ENCODE measurements around the gene C6orf62. TPM values are rescaled to one million over a fixed set of nuclear protein-coding genes. Genes with fewer than 3 reads are reported as not detected.

Gene C6orf62
- polyA plus RNA-seq, 2 of the 4 experiments (the other 2 are of a cell fraction): 66.3 to 73.4 TPM

DNA sequence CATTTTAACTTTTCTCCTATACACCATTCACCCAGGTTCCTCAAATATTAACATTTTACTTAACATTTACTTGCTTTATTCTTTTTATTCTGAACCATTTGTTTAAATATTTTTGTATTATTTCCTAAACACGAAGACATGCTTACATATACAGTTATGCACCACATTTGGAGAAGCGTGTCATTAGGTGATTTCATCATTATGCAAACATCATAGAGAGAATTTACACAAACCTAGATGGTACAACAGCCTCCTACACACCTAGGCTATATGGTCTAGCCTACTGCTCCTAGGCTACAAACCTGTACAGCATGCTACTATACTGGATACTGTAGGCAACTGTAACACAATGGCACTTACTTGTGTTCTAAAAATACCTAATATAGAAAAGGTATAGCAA lies 58.8 kb downstream of the C6orf62 start:
- ChIA-PET CTCF (no interaction called here), POLR2A (interaction anchor here (1.3 kb wide), 1 partner anchor 8 kb away, joined by 6 read pairs; no protein-coding TSS in a partner anchor)
- FAIRE-seq: no peak
- H3K4me3 ChIP-seq: no peak overlapping the region
- DNase-seq (ENCODE audit: low read depth in 1 of 2, low spot score in 1 of 2): peak in 1 of 2 experiments; percentile 36
- peak overlapping the region; percentile 83 for H3K4me2 ChIP-seq
- peaks cover 97% of the 10 kb centered on the region for H3K4me1 ChIP-seq
- no peak for TF ChIP-seq RCOR1 (IDR thresholded peaks at IDR 0.05; ENCODE audit: low read depth, low read length)
- TF ChIP-seq, protein P1, sequence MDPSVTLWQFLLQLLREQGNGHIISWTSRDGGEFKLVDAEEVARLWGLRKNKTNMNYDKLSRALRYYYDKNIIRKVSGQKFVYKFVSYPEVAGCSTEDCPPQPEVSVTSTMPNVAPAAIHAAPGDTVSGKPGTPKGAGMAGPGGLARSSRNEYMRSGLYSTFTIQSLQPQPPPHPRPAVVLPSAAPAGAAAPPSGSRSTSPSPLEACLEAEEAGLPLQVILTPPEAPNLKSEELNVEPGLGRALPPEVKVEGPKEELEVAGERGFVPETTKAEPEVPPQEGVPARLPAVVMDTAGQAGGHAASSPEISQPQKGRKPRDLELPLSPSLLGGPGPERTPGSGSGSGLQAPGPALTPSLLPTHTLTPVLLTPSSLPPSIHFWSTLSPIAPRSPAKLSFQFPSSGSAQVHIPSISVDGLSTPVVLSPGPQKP (IDR thresholded peaks at IDR 0.05; ENCODE audit: low read depth, low read length): no peak
- TF ChIP-seq, protein P2, sequence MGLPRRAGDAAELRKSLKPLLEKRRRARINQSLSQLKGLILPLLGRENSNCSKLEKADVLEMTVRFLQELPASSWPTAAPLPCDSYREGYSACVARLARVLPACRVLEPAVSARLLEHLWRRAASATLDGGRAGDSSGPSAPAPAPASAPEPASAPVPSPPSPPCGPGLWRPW (IDR thresholded peaks at IDR 0.05): no peak
- H3K27ac ChIP-seq: peak overlapping the region; percentile 83 to 92
- 0 out of 6 replicates have a peak, but pooled peaks of 1 of the 2 experiments have one; percentile 6 for ATAC-seq
- WGBS (ENCODE audit: missing lambda C conversion rate): 17% methylated on average over 2 of the region's 2 CpGs
- H3K9me3 ChIP-seq: no peaks in the 10 kb centered on the region

DNA sequence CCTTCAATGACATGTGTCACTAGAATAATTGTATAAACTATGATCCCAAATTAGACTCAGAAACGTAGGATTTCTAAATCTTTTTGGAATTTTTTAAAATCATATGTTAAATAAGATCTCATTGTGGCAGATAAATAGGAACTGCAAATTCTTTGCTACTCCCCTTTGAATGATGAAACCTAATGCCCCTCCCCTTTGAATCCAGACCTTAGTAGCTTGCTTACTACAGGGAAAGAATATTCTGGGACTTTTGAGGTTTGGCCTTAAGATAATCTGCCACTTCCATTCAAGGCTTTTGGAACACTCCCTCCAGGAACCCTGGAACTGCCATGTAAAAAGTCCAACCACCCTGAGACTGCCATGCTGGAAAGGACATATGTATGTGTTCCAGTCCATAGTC lies 59.4 kb downstream of the C6orf62 start:
- FAIRE-seq (no peak), ATAC-seq (peak; percentile 53 to 55), DNase-seq (ENCODE audit: low read depth in 1 of 2, low spot score in 1 of 2) (peak in 1 of 2 experiments; percentile 64)
- Histone ChIP-seq H3K4me1 (peaks cover 97% of the 10 kb centered on the region), H3K4me3 (no peak overlapping the region), H3K27ac (peak overlapping the region; percentile 83 to 92), H3K9me3 (no peaks in the 10 kb centered on the region), H3K4me2 (peak overlapping the region; percentile 83)
- TF ChIP-seq MAFK (IDR thresholded peaks at IDR 0.05; ENCODE audit: partially characterized antibody): no peak
- no peak for TF ChIP-seq CBX2 (IDR thresholded peaks at IDR 0.05; ENCODE audit: borderline replicate concordance, low read depth)
- no peak for TF ChIP-seq ZSCAN20 (CRISPR knock-in tag; IDR thresholded peaks at IDR 0.05)
- no peak for TF ChIP-seq MAZ (IDR thresholded peaks at IDR 0.05; ENCODE audit: borderline replicate concordance, low read depth, low read length)
- TF ChIP-seq, protein P3, sequence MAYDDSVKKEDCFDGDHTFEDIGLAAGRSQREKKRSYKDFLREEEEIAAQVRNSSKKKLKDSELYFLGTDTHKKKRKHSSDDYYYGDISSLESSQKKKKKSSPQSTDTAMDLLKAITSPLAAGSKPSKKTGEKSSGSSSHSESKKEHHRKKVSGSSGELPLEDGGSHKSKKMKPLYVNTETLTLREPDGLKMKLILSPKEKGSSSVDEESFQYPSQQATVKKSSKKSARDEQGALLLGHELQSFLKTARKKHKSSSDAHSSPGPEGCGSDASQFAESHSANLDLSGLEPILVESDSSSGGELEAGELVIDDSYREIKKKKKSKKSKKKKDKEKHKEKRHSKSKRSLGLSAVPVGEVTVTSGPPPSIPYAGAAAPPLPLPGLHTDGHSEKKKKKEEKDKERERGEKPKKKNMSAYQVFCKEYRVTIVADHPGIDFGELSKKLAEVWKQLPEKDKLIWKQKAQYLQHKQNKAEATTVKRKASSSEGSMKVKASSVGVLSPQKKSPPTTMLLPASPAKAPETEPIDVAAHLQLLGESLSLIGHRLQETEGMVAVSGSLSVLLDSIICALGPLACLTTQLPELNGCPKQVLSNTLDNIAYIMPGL (CRISPR knock-in tag; IDR thresholded peaks at IDR 0.05; ENCODE audit: borderline replicate concordance): no peak
- TF ChIP-seq, protein P4, sequence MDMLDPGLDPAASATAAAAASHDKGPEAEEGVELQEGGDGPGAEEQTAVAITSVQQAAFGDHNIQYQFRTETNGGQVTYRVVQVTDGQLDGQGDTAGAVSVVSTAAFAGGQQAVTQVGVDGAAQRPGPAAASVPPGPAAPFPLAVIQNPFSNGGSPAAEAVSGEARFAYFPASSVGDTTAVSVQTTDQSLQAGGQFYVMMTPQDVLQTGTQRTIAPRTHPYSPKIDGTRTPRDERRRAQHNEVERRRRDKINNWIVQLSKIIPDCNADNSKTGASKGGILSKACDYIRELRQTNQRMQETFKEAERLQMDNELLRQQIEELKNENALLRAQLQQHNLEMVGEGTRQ (IDR thresholded peaks at IDR 0.05): no peak
- no peak for TF ChIP-seq RAD21 (conservative IDR thresholded peaks at IDR 0.05 in 1 of 2, IDR thresholded peaks at IDR 0.05 in 1 of 2)
- TF ChIP-seq EP300 (IDR thresholded peaks at IDR 0.05): no peak
- ChIA-PET CTCF (no interaction called here), POLR2A (interaction anchor here (1.2 to 1.4 kb wide), 3 partner anchors 9 to 62 kb away, joined by 3 to 7 read pairs (median 6); partner anchors contain the start of gene KIAA0319)
- 0% methylated on average over 1 of the region's 1 CpG for WGBS (ENCODE audit: missing lambda C conversion rate)

DNA sequence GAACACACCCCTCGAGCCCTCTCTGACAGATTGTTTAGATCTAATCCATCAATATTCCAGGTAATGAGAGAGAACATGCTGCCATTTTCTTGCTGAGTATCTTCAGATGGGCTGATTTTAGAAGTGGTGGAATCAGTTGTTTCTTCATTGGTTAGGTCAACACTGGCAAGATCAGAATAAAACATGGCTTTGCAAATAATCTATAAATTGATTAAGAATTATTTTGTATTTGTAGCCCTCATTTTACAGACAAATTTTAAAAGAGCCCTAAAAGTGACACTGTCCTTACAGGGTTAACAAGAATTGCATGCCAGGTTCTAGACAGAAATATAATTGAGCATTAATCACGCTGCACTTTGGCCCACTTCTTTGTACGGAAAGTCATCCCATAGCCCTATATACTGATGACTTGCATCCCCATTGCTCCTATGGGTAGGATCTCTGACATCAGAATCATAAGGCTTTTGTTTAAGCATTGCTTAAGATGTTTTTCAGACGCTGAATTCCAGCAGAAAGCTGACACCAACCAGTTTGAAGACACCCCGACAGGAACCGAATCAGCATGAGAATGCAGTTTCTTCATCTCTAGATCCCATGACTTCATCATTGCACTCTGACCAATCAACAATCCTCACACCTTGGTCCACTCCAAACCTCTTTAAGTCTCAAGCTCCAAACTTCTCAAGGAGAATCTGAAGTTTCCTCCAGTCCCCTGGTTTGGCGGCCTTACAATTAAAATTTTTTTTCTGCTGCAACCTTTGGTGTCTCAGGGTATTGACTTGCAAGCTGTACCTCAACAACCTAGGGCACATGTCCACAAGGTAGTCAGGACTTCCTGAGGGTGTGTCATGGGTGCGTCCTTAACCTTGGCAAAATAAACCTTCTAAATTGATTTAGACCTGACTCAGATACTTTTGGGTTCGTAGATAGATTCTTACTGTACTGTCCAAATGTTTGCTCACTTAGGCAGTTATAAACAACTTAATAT lies 60.1 kb downstream of the C6orf62 start:
- H3K4me2 ChIP-seq: peak overlapping the region; percentile 83
- H3K27ac ChIP-seq: peak overlapping the region; percentile 83 to 92
- DNase-seq (ENCODE audit: low read depth in 1 of 2, low spot score in 1 of 2): peak; percentile 35 to 96
- 5% methylated on average over 9 of the region's 9 CpGs for WGBS (ENCODE audit: missing lambda C conversion rate)
- H3K4me1 ChIP-seq: peaks cover 95% of the 10 kb centered on the region
- no peak overlapping the region for H3K4me3 ChIP-seq
- H3K9me3 ChIP-seq: no peaks in the 10 kb centered on the region
- FAIRE-seq: no peak
- ChIA-PET POLR2A (interaction anchor here (1.2 to 1.4 kb wide), 3 partner anchors 10 to 63 kb away, joined by 3 to 7 read pairs (median 6); partner anchors contain the start of gene KIAA0319), CTCF (no interaction called here)
- peak; percentile 90 to 96 for ATAC-seq
- TF ChIP-seq, protein P1 (IDR thresholded peaks at IDR 0.05; ENCODE audit: low read depth, low read length): no peak
- TF ChIP-seq, protein P5, sequence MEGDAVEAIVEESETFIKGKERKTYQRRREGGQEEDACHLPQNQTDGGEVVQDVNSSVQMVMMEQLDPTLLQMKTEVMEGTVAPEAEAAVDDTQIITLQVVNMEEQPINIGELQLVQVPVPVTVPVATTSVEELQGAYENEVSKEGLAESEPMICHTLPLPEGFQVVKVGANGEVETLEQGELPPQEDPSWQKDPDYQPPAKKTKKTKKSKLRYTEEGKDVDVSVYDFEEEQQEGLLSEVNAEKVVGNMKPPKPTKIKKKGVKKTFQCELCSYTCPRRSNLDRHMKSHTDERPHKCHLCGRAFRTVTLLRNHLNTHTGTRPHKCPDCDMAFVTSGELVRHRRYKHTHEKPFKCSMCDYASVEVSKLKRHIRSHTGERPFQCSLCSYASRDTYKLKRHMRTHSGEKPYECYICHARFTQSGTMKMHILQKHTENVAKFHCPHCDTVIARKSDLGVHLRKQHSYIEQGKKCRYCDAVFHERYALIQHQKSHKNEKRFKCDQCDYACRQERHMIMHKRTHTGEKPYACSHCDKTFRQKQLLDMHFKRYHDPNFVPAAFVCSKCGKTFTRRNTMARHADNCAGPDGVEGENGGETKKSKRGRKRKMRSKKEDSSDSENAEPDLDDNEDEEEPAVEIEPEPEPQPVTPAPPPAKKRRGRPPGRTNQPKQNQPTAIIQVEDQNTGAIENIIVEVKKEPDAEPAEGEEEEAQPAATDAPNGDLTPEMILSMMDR (IDR thresholded peaks at IDR 0.05): no peak
- TF ChIP-seq KDM1A (IDR thresholded peaks at IDR 0.05; ENCODE audit: low read depth) (no peak), ESRRA (IDR thresholded peaks at IDR 0.05; ENCODE audit: borderline replicate concordance, low read length) (no peak), CHD2 (IDR thresholded peaks at IDR 0.05; ENCODE audit: low read length, partially characterized antibody) (no peak), RFX5 (IDR thresholded peaks at IDR 0.05) (no peak)
- TF ChIP-seq, protein P2 (IDR thresholded peaks at IDR 0.05): no peak
- TF ChIP-seq, protein P6, sequence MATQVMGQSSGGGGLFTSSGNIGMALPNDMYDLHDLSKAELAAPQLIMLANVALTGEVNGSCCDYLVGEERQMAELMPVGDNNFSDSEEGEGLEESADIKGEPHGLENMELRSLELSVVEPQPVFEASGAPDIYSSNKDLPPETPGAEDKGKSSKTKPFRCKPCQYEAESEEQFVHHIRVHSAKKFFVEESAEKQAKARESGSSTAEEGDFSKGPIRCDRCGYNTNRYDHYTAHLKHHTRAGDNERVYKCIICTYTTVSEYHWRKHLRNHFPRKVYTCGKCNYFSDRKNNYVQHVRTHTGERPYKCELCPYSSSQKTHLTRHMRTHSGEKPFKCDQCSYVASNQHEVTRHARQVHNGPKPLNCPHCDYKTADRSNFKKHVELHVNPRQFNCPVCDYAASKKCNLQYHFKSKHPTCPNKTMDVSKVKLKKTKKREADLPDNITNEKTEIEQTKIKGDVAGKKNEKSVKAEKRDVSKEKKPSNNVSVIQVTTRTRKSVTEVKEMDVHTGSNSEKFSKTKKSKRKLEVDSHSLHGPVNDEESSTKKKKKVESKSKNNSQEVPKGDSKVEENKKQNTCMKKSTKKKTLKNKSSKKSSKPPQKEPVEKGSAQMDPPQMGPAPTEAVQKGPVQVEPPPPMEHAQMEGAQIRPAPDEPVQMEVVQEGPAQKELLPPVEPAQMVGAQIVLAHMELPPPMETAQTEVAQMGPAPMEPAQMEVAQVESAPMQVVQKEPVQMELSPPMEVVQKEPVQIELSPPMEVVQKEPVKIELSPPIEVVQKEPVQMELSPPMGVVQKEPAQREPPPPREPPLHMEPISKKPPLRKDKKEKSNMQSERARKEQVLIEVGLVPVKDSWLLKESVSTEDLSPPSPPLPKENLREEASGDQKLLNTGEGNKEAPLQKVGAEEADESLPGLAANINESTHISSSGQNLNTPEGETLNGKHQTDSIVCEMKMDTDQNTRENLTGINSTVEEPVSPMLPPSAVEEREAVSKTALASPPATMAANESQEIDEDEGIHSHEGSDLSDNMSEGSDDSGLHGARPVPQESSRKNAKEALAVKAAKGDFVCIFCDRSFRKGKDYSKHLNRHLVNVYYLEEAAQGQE (IDR thresholded peaks at IDR 0.05): no peak

All from A549 (cell line).